ENCODE data around the gene TBX2.

The TBX2 gene

DNA sequence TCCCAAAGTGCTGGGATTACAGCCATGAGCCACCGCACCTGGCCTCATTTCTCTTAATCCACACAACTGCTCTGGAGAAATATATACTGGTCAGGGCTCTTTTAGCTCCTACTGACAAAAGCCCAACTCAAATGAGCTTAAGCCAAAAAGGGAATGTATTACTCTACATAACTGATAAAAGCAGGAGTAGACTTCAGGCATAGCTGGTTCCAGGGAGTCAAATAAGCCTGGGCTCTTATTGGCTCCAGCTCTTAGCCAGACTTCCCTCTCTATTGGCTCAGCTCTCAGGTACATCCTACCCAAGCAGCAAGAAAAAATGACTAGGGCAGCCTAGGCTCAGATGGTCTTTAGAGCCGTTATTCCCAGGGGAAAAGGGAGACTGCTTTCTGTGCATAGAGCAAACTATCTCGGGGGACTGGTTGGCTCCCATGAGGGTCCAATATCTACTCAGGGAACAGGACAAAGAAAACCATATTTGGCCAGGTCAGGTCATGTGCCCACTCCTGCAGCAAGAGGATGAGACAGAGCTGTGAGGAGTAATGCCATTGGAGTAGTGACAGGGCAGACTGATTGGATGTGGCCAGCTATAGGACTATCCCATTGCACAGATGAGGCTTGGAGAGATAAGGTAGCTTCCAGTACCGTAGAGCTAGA lies 21.2 kb downstream of the TBX2 start:
- Histone ChIP-seq H3K36me3 (replicated peaks) (no peaks in the 10 kb centered on the region), H3K27me3 (replicated peaks) (peaks cover 6% of the 10 kb centered on the region), H3K4me3 (ENCODE audit: low read depth, low read length) (no peak overlapping the region), H3K27ac (no peak overlapping the region)
- in situ Hi-C loops (cut with HindIII; ENCODE audit: low pct_ligation_motif_present, low sequenced_read_pairs) = no loop called here
- TF ChIP-seq CTCF (IDR thresholded peaks at IDR 0.05; ENCODE audit: low read depth, low read length, missing control alignments) = no peak
- no peak for DNase-seq

- no peak for TF ChIP-seq CTCF (IDR thresholded peaks at IDR 0.05; ENCODE audit: low read depth, low read length, missing control alignments)
- in situ Hi-C loops (cut with HindIII; ENCODE audit: low pct_ligation_motif_present, low sequenced_read_pairs) = no loop called here
- H3K27me3 ChIP-seq (replicated peaks) = peaks cover 6% of the 10 kb centered on the region
- DNase-seq = no peak
- no peak overlapping the region for H3K4me3 ChIP-seq (ENCODE audit: low read depth, low read length)
- H3K36me3 ChIP-seq (replicated peaks) = no peaks in the 10 kb centered on the region
- H3K27ac ChIP-seq = no peak overlapping the region
Measured at GRCh38 chr17:61421460-61421859, 21.8 kb downstream of the TBX2 start.

GRCh38 chr17:61422116-61422799 lies 22.6 kb downstream of the TBX2 start:
- Histone ChIP-seq H3K27ac (no peak overlapping the region), H3K4me3 (ENCODE audit: low read depth, low read length) (no peak overlapping the region), H3K36me3 (replicated peaks) (no peaks in the 10 kb centered on the region), H3K27me3 (replicated peaks) (peaks cover 6% of the 10 kb centered on the region)
- in situ Hi-C loops (cut with HindIII; ENCODE audit: low pct_ligation_motif_present, low sequenced_read_pairs) = no loop called here
- no peak for DNase-seq
- no peak for TF ChIP-seq CTCF (IDR thresholded peaks at IDR 0.05; ENCODE audit: low read depth, low read length, missing control alignments)

- H3K4me3 ChIP-seq (ENCODE audit: low read depth, low read length) = no peak overlapping the region
- TF ChIP-seq CTCF (IDR thresholded peaks at IDR 0.05; ENCODE audit: low read depth, low read length, missing control alignments) = no peak
- no peak for DNase-seq
- no peak overlapping the region for H3K27ac ChIP-seq
- peaks cover 6% of the 10 kb centered on the region for H3K27me3 ChIP-seq (replicated peaks)
- H3K36me3 ChIP-seq (replicated peaks) = no peaks in the 10 kb centered on the region
- in situ Hi-C loops (cut with HindIII; ENCODE audit: low pct_ligation_motif_present, low sequenced_read_pairs) = no loop called here
Measured at GRCh38 chr17:61422869-61423268, 23.2 kb downstream of the TBX2 start.

GRCh38 chr17:61423967-61424649 lies 24.5 kb downstream of the TBX2 start:
- no peak for TF ChIP-seq CTCF (IDR thresholded peaks at IDR 0.05; ENCODE audit: low read depth, low read length, missing control alignments)
- peaks cover 6% of the 10 kb centered on the region for H3K27me3 ChIP-seq (replicated peaks)
- in situ Hi-C loops (cut with HindIII; ENCODE audit: low pct_ligation_motif_present, low sequenced_read_pairs) = no loop called here

More at GRCh38 chr17:61423967-61424649, 24.5 kb downstream of the TBX2 start:
- Histone ChIP-seq H3K27ac (no peak overlapping the region), H3K36me3 (replicated peaks) (no peaks in the 10 kb centered on the region), H3K4me3 (ENCODE audit: low read depth, low read length) (no peak overlapping the region)
- DNase-seq = no peak
